GM12878 (cell line): ENCODE measurements around the gene KPNA5.

Source experiments
- EZH2 ChIP-seq: IDR thresholded peaks from 2 replicates; pipeline ENCODE4 v1.6.1; 2012; ENCODE audit warnings: low read depth, mild to moderate bottlenecking, control low read depth, inconsistent platforms, low read length, borderline replicate concordance; ENCODE audit not compliant: control insufficient read depth
- NFIC ChIP-seq: IDR thresholded peaks from 2 replicates; pipeline ENCODE4 v1.6.1; 2012; ENCODE audit warnings: low read depth, mild to moderate bottlenecking, inconsistent platforms, low read length, moderate library complexity
- NFYB ChIP-seq: IDR thresholded peaks from 2 replicates; pipeline ENCODE4 v1.6.1; 2011; ENCODE audit warnings: low read depth, mild to moderate bottlenecking, low read length, improper control_type of control experiment, moderate library complexity; ENCODE audit not compliant: insufficient read depth
- POLR2A ChIP-seq: IDR thresholded peaks from 2 replicates; pipeline ENCODE4 v1.6.1; 2011; ENCODE audit warnings: low read depth, mild to moderate bottlenecking, low read length
- SIX5 ChIP-seq: IDR thresholded peaks from 2 replicates; pipeline ENCODE4 v1.6.1; 2011; ENCODE audit warnings: mild to moderate bottlenecking, low read depth, low read length, moderate library complexity; ENCODE audit not compliant: severe bottlenecking
- TCF7 ChIP-seq: IDR thresholded peaks from 2 replicates; pipeline ENCODE4 v1.6.1; 2014; ENCODE audit warnings: antibody characterized with exemption, borderline replicate concordance
- TF ChIP-seq, protein P1 (sequence below), 3 experiments: IDR thresholded peaks in 2 of 3; conservative IDR thresholded peaks in 1 of 3; 2 replicates each; pipeline ENCODE4 v1.5.1; 2011; ENCODE audit warnings: low read depth in 3 of 3, low read length in 3 of 3, mild to moderate bottlenecking in 3 of 3, control low read depth in 2 of 3, moderate library complexity in 2 of 3, inconsistent platforms in 1 of 3, mixed read lengths in 1 of 3; ENCODE audit not compliant: control insufficient read depth in 2 of 3, insufficient read depth in 1 of 3; ENCODE audit errors: extremely low read depth in 1 of 3
- TF ChIP-seq, protein P2 (sequence below): IDR thresholded peaks from 2 replicates; pipeline ENCODE4 v1.6.1; 2012; ENCODE audit warnings: low read depth, low read length, improper control_type of control experiment

DNA sequence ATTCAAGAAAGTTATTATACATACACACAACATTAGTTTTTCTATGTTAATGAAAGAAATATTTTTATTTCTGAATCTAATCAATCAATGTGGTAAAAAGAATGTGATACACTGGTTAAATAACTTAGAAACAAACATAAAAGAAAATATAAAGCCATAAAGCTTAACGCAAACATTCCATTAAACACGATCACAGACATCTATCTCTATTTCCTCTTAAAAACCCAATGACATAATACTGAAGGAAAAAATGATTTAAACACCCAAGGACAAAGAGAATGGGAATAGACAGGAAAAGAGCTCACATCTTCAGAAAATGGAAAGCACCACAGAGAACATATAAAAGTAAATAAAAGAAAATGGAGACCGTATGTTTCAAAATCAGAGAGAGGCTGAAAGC lies 31.9 kb upstream of the KPNA5 start:
- TF ChIP-seq NFIC = no peak
- TF ChIP-seq, protein P1, sequence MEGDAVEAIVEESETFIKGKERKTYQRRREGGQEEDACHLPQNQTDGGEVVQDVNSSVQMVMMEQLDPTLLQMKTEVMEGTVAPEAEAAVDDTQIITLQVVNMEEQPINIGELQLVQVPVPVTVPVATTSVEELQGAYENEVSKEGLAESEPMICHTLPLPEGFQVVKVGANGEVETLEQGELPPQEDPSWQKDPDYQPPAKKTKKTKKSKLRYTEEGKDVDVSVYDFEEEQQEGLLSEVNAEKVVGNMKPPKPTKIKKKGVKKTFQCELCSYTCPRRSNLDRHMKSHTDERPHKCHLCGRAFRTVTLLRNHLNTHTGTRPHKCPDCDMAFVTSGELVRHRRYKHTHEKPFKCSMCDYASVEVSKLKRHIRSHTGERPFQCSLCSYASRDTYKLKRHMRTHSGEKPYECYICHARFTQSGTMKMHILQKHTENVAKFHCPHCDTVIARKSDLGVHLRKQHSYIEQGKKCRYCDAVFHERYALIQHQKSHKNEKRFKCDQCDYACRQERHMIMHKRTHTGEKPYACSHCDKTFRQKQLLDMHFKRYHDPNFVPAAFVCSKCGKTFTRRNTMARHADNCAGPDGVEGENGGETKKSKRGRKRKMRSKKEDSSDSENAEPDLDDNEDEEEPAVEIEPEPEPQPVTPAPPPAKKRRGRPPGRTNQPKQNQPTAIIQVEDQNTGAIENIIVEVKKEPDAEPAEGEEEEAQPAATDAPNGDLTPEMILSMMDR (IDR thresholded peaks at IDR 0.05 in 2 of 3, conservative IDR thresholded peaks at IDR 0.05 in 1 of 3; ENCODE audit: control insufficient read depth in 2 of 3, extremely low read depth in 1 of 3, insufficient read depth in 1 of 3, low read depth in 3 of 3, low read length in 3 of 3) = no peak
- no peak for TF ChIP-seq SIX5
- TF ChIP-seq POLR2A = no peak
- TF ChIP-seq NFYB = no peak
- TF ChIP-seq, protein P2, sequence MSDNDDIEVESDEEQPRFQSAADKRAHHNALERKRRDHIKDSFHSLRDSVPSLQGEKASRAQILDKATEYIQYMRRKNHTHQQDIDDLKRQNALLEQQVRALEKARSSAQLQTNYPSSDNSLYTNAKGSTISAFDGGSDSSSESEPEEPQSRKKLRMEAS = no peak
- no peak for TF ChIP-seq TCF7
- TF ChIP-seq EZH2 = no peak
